CD8-positive, alpha-beta memory T cell (primary cell): ENCODE measurements around the gene SLC6A14. TPM values are rescaled to one million over a fixed set of nuclear protein-coding genes. Genes with fewer than 3 reads are reported as not detected.

ENCODE experiments used
- CTCF ChIA-PET: fragments of 350-600 bp; sonication (Branson Sonifier 250); formaldehyde crosslinking; loops from one replicate; lab custom pipeline; 2021; ENCODE audit warnings: antibody characterized with exemption; lab: Charles Lee
- POLR2A ChIA-PET: fragments of 350-600 bp; sonication (Branson Sonifier 250); formaldehyde crosslinking; loops from one replicate; lab custom pipeline; 2021; ENCODE audit warnings: antibody characterized with exemption; lab: Charles Lee
- DNase-seq, 5 donors: peaks; one replicate each; pipeline versions ENCODE4 v3.0.0 to v3.0.0-alpha.2; 2020 to 2022; ENCODE audit warnings: mixed read lengths in 1 of 5
- H3K27ac ChIP-seq: one replicate; pipeline ENCODE4 v1.7.0; 2013; ENCODE audit warnings: low read depth, mild to moderate bottlenecking, low read length, moderate library complexity
- H3K27me3 ChIP-seq: 2 replicates; pipeline ENCODE4 v1.7.0; 2013; ENCODE audit warnings: low read length, mild to moderate bottlenecking; ENCODE audit not compliant: insufficient read depth, poor library complexity, severe bottlenecking
- H3K36me3 ChIP-seq: 2 replicates; pipeline ENCODE4 v1.7.0; 2013; ENCODE audit warnings: mild to moderate bottlenecking, low read length, moderate library complexity; ENCODE audit not compliant: insufficient read depth
- H3K4me1 ChIP-seq: 2 replicates; pipeline ENCODE4 v1.7.0; 2013; ENCODE audit warnings: mild to moderate bottlenecking, low read length, moderate library complexity; ENCODE audit not compliant: insufficient read depth
- H3K4me3 ChIP-seq: 2 replicates; pipeline ENCODE4 v1.7.0; 2013; ENCODE audit warnings: mild to moderate bottlenecking, low read length
- H3K9me3 ChIP-seq: 2 replicates; pipeline ENCODE4 v1.7.0; 2013; ENCODE audit warnings: mild to moderate bottlenecking, low read length
- H3K27ac Mint-ChIP-seq, 8 donors: one replicate each; pipeline ENCODE4 v1.8.0; 2020 to 2021; ENCODE audit warnings: mixed read lengths in 8 of 8, mild to moderate bottlenecking in 6 of 8, inconsistent platforms in 3 of 8, moderate library complexity in 3 of 8
- H3K27me3 Mint-ChIP-seq, 2 donors: one replicate each; pipeline ENCODE4 v1.8.0; 2020 to 2021; ENCODE audit warnings: mixed read lengths in 2 of 2, mild to moderate bottlenecking in 1 of 2, moderate library complexity in 1 of 2
- H3K36me3 Mint-ChIP-seq, 3 donors: one replicate each; pipeline ENCODE4 v1.8.0; 2020 to 2021; ENCODE audit warnings: mixed read lengths in 3 of 3, inconsistent platforms in 1 of 3, mild to moderate bottlenecking in 1 of 3
- H3K4me1 Mint-ChIP-seq, 3 donors: one replicate each; pipeline ENCODE4 v1.8.0; 2020 to 2021; ENCODE audit warnings: mixed read lengths in 3 of 3, inconsistent platforms in 1 of 3, mild to moderate bottlenecking in 1 of 3
- H3K4me3 Mint-ChIP-seq, 7 donors: one replicate each; pipeline ENCODE4 v1.8.0; 2020 to 2021; ENCODE audit warnings: mixed read lengths in 7 of 7, mild to moderate bottlenecking in 6 of 7, moderate library complexity in 4 of 7, inconsistent platforms in 2 of 7
- H3K9me3 Mint-ChIP-seq, 5 donors: one replicate each; pipeline ENCODE4 v1.8.0; 2020 to 2022; ENCODE audit warnings: mixed read lengths in 5 of 5, mild to moderate bottlenecking in 3 of 5, moderate library complexity in 2 of 5, inconsistent platforms in 1 of 5
- polyA plus RNA-seq: library from polyadenylated mRNA; unstranded; fragments of 300-500 nt; fragmentation: Illumina TruSeq; gene quantifications from one replicate; pipeline ENCODE4 v1.2.3, GENCODE V29; 2021
- total RNA-seq, 2 experiments: library from RNA; stranded (reverse); gene quantifications; one replicate each; pipeline ENCODE4 v1.2.3, GENCODE V29; 2021

SLC6A14 gene
- total RNA-seq (not detected), polyA plus RNA-seq (not detected)

DNA sequence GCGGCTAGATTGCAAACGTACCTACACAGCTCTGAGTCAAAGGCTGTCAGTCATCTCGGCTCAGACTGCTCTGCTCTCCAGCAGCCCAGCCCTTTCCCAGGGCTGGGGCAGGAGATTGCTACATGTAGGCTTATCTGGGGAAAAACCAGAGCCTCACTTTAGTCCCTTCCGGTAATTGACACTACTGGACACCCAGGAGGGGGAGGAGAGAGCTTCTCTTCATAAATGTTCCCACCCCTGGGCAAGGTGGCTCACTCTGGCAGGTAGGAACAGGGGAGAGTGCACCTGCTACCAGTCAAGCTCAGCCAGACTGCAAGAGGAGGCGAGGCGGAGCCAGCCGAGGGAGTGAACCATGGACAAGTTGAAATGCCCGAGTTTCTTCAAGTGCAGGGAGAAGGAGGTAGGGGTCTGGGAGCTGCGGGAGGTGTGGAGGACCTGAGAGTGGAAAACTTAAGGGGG is at the start of gene SLC6A14:
Gene SLC6A14 (plus strand): TSS at position 249 of the 459 bp plus-strand sequence. CDS start 104 bp downstream, at position 353.
- H3K27me3 ChIP-seq = no peaks in the 10 kb centered on the region
- DNase-seq = no peak
- ChIA-PET CTCF (no interaction called here), POLR2A (no interaction called here)
- Mint-ChIP-seq H3K27me3 (no peaks in the 10 kb centered on the region), H3K9me3 (peaks cover 0 to 7% (median 0%) of the 10 kb centered on the region in 5 donors), H3K27ac (no peak within 1 kb of the TSS), H3K36me3 (no peaks in the 10 kb centered on the region), H3K4me3 (no peak within 1 kb of the TSS), H3K4me1 (no peaks in the 10 kb centered on the region)
- H3K36me3 ChIP-seq = no peaks in the 10 kb centered on the region
- H3K4me3 ChIP-seq = no peak within 1 kb of the TSS
- H3K27ac ChIP-seq = no peak within 1 kb of the TSS
- no peaks in the 10 kb centered on the region for H3K9me3 ChIP-seq
- no peaks in the 10 kb centered on the region for H3K4me1 ChIP-seq

- no peaks in the 10 kb centered on the region for H3K4me1 Mint-ChIP-seq
- ChIA-PET CTCF (no interaction called here), POLR2A (no interaction called here)
- H3K36me3 Mint-ChIP-seq = no peaks in the 10 kb centered on the region
- peaks cover 0 to 4% of the 10 kb centered on the region in 2 donors for H3K27me3 Mint-ChIP-seq
- H3K9me3 ChIP-seq = no peaks in the 10 kb centered on the region
- DNase-seq = no peak
- peaks cover 0 to 13% (median 2%) of the 10 kb centered on the region in 5 donors for H3K9me3 Mint-ChIP-seq
- H3K4me3 Mint-ChIP-seq = no peak overlapping the region
- H3K4me3 ChIP-seq = no peak overlapping the region
- no peaks in the 10 kb centered on the region for H3K4me1 ChIP-seq
- H3K27me3 ChIP-seq = no peaks in the 10 kb centered on the region
- H3K36me3 ChIP-seq = no peaks in the 10 kb centered on the region
- no peak overlapping the region for H3K27ac Mint-ChIP-seq
- no peak overlapping the region for H3K27ac ChIP-seq
Observed at GRCh38 chrX:116395752-116396151, 40.7 kb upstream of the SLC6A14 start.

- H3K4me1 ChIP-seq = no peaks in the 10 kb centered on the region
Observed at GRCh38 chrX:116399681-116400080, 36.7 kb upstream of the SLC6A14 start.

DNA sequence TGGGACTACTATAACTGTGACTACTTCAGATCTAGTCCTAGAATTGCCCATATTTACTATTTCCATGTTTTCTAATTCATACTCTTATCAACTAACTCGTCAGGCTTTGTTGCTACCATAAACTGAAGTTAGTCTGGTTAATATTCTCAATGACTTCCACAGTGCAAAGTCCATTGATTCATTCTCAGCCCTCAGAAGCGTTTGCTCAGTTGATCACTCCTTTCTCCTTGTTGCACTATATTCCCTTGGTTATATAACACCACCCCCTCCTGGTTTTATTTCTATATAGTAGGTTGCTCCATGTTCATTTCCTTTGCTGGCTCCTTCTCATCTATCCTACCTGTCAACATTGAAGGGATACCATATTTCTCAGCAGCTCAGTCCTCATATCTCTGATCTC is 27.2 kb upstream of the SLC6A14 start:
- no peaks in the 10 kb centered on the region for H3K4me1 ChIP-seq
- Mint-ChIP-seq H3K27ac (no peak overlapping the region), H3K27me3 (no peaks in the 10 kb centered on the region), H3K4me1 (no peaks in the 10 kb centered on the region), H3K36me3 (no peaks in the 10 kb centered on the region), H3K9me3 (peaks cover 0 to 7% (median 5%) of the 10 kb centered on the region in 5 donors), H3K4me3 (no peak overlapping the region)
- H3K27ac ChIP-seq = no peak overlapping the region
- no peak overlapping the region for H3K4me3 ChIP-seq
- H3K9me3 ChIP-seq = no peaks in the 10 kb centered on the region
- no peak for DNase-seq
- H3K36me3 ChIP-seq = no peaks in the 10 kb centered on the region
- no peaks in the 10 kb centered on the region for H3K27me3 ChIP-seq
- ChIA-PET POLR2A (no interaction called here), CTCF (no interaction called here)

More at GRCh38 chrX:116399681-116400080, 36.7 kb upstream of the SLC6A14 start:
- no peak for DNase-seq
- no peaks in the 10 kb centered on the region for H3K36me3 ChIP-seq
- Mint-ChIP-seq H3K4me1 (no peaks in the 10 kb centered on the region), H3K27me3 (peaks cover 0 to 9% of the 10 kb centered on the region in 2 donors), H3K36me3 (no peaks in the 10 kb centered on the region), H3K9me3 (peaks cover 0 to 13% (median 2%) of the 10 kb centered on the region in 5 donors), H3K4me3 (no peak overlapping the region), H3K27ac (no peak overlapping the region)
- ChIA-PET POLR2A (no interaction called here), CTCF (no interaction called here)
- no peaks in the 10 kb centered on the region for H3K9me3 ChIP-seq
- no peak overlapping the region for H3K4me3 ChIP-seq
- no peak overlapping the region for H3K27ac ChIP-seq
- no peaks in the 10 kb centered on the region for H3K27me3 ChIP-seq

- H3K36me3 Mint-ChIP-seq = no peaks in the 10 kb centered on the region
- Histone ChIP-seq H3K9me3 (no peaks in the 10 kb centered on the region), H3K27ac (no peak overlapping the region), H3K36me3 (no peaks in the 10 kb centered on the region), H3K27me3 (no peaks in the 10 kb centered on the region), H3K4me1 (no peaks in the 10 kb centered on the region), H3K4me3 (no peak overlapping the region)
- CTCF ChIA-PET = no interaction called here
- H3K4me1 Mint-ChIP-seq = no peaks in the 10 kb centered on the region
- DNase-seq = no peak
- peaks cover 0 to 7% (median 4%) of the 10 kb centered on the region in 5 donors for H3K9me3 Mint-ChIP-seq
- no peak overlapping the region for H3K27ac Mint-ChIP-seq
- POLR2A ChIA-PET = no interaction called here
- H3K4me3 Mint-ChIP-seq = no peak overlapping the region
- no peaks in the 10 kb centered on the region for H3K27me3 Mint-ChIP-seq
Observed at GRCh38 chrX:116413273-116413672, 23.1 kb upstream of the SLC6A14 start.

DNA sequence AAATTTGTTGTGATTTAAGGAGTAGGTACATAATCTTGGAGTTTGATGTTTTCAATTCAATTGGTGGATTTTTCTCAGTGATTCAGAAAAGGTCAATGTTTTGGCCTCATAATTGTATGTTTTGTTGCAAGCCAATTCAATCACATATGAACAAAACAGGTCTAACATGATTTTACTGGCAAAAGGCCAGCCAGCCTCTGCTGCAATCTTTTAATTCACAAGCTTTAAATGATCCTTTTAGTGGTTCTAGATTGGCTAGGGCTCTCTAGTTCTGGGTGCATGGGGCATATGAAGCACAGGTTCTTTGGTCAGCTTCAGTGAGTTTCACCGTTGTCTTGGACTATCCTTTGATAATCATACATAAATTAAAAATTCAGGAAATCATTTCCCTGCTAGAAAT is 19.2 kb upstream of the SLC6A14 start:
- H3K36me3 ChIP-seq = no peaks in the 10 kb centered on the region
- Mint-ChIP-seq H3K4me1 (no peaks in the 10 kb centered on the region), H3K27ac (no peak overlapping the region), H3K9me3 (peaks cover 0 to 4% (median 0%) of the 10 kb centered on the region in 5 donors), H3K27me3 (peaks cover 0 to 1% of the 10 kb centered on the region in 2 donors), H3K36me3 (no peaks in the 10 kb centered on the region), H3K4me3 (no peak overlapping the region)
- H3K27me3 ChIP-seq = no peaks in the 10 kb centered on the region
- no peaks in the 10 kb centered on the region for H3K9me3 ChIP-seq
- H3K27ac ChIP-seq = no peak overlapping the region
- ChIA-PET CTCF (no interaction called here), POLR2A (no interaction called here)
- no peak for DNase-seq
- H3K4me3 ChIP-seq = no peak overlapping the region
- no peaks in the 10 kb centered on the region for H3K4me1 ChIP-seq

GRCh38 chrX:116417968-116418367 is 18.4 kb upstream of the SLC6A14 start:
- Histone ChIP-seq H3K27me3 (no peaks in the 10 kb centered on the region), H3K27ac (no peak overlapping the region), H3K36me3 (no peaks in the 10 kb centered on the region), H3K9me3 (no peaks in the 10 kb centered on the region), H3K4me1 (no peaks in the 10 kb centered on the region), H3K4me3 (no peak overlapping the region)
- CTCF ChIA-PET = no interaction called here
- H3K9me3 Mint-ChIP-seq = peaks cover 0 to 4% (median 0%) of the 10 kb centered on the region in 5 donors
- POLR2A ChIA-PET = no interaction called here
- peaks cover 0 to 1% of the 10 kb centered on the region in 2 donors for H3K27me3 Mint-ChIP-seq
- H3K27ac Mint-ChIP-seq = no peak overlapping the region
- no peak overlapping the region for H3K4me3 Mint-ChIP-seq
- DNase-seq = no peak
- no peaks in the 10 kb centered on the region for H3K36me3 Mint-ChIP-seq
- no peaks in the 10 kb centered on the region for H3K4me1 Mint-ChIP-seq

DNA sequence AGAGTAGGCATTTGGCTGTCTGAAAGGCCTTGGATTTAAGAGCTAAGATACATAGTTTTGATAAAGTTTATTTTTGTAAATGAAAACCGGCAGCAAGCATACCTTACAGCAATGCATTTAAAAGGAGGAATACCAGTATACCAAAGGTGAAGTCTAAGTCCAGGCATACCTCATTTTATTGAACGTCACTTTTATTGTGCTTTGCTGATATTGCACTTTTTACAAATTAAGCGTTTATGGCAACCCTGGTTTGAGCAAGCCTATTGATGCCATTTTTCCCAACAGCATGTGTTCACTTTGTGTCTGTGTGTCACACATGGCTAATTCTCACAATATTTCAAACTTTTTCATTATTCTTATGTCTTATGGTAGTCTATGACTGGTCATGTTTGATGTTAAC is 8.4 kb upstream of the SLC6A14 start:
- H3K36me3 ChIP-seq = no peaks in the 10 kb centered on the region
- Mint-ChIP-seq H3K4me3 (no peak overlapping the region), H3K4me1 (no peaks in the 10 kb centered on the region), H3K36me3 (no peaks in the 10 kb centered on the region), H3K9me3 (no peaks in the 10 kb centered on the region), H3K27ac (no peak overlapping the region), H3K27me3 (no peaks in the 10 kb centered on the region)
- H3K27ac ChIP-seq = no peak overlapping the region
- ChIA-PET CTCF (no interaction called here), POLR2A (no interaction called here)
- H3K9me3 ChIP-seq = no peaks in the 10 kb centered on the region
- no peak for DNase-seq
- no peaks in the 10 kb centered on the region for H3K27me3 ChIP-seq
- H3K4me1 ChIP-seq = no peaks in the 10 kb centered on the region
- no peak overlapping the region for H3K4me3 ChIP-seq
